Activated CD4-positive, alpha-beta T cell treated with anti-CD3 and anti-CD28 coated beads, Interleukin-2, amount 50 U/mL, for 4 hours (primary cell): ENCODE data around the gene MTPN.

ENCODE experiments used
- DNase-seq, 2 experiments: peaks; one replicate each; pipeline ENCODE4 v3.0.0-alpha.2; 2020

MTPN gene, protein sequence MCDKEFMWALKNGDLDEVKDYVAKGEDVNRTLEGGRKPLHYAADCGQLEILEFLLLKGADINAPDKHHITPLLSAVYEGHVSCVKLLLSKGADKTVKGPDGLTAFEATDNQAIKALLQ

DNA sequence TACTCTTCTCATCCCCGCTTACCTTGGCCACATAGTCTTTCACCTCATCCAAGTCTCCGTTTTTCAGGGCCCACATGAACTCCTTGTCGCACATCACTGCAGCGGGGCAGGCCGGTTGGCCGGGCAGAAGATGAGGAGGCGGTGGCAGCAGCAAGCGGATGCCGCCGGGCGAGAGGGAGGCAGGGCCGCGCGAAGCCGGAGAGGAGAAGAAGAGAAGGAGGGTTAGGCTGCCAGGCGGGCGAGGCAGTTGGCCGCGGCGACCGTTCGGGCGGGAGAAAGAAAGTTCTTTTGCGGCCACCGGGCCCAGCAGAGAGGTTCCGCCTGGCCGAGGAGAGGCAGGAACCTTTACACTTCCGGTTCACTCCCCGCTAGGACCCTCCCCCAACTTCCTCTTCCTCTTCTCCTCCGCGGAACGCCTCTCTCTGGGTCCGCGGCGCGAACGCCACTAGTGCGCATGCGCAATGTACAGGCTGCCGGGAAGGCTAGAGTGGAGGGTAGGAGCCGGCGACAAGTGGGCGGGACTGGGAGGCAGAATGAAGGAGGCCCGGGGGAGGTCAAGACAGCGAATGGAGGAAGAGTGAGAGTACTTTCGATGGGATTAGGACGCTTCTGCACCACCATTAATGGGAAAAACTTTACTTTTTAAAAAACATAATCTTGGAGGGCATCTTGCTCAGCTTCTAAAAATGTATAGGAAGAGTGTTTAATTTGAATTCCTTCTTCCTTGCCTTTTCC, at the start of gene MTPN:
MTPN (minus strand) TSS at position 353 of the 735 bp plus-strand sequence; CDS start at position 94, 259 bp downstream.
- peak; percentile 95 to 96 for DNase-seq

- DNase-seq = no peak
These were observed 49.0 kb upstream of the MTPN start for GRCh38 chr7:136026209-136026608.

- no peak for DNase-seq
These were observed 46.1 kb upstream of the MTPN start for GRCh38 chr7:136023134-136023869.

- DNase-seq = no peak
These were observed 43.4 kb upstream of the MTPN start for GRCh38 chr7:136020556-136020955.

GRCh38 chr7:136018104-136018503, 40.9 kb upstream of the MTPN start:
- DNase-seq = no peak

DNA sequence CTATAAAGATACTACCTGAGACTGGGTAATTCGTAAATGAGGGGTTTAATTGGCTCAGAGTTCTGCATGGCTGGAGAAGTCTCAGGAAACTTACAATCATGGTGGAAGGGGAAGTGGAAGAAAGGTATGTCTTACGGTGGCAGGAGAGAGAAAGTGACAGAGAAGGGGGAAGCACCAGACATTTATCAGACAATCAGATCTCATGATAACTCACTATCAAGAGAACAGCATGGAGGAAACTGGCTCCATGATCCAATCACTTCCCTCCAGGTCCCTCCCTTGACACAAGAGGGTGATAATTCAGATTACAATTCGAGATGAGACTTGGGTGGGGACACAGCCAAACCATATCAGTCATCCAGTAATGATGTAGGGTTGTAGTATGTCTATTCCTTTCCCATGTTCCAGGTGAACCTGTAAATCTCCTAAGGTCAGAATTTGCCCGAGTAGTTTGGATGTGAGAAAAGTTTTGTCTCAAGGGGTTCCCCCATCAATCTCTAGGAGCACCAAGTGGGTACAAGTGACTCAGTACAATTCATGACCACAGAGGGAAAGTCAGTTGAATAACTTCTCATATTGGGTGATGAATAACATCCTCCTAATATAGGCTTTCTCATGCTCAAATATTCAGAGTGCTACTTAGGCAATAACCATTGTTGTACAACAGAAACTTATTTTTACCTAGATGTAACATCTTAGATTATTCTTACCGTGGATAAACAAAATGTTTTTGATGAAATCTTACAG, 39.7 kb upstream of the MTPN start:
- no peak for DNase-seq

- DNase-seq = no peak
These were observed 38.5 kb upstream of the MTPN start for GRCh38 chr7:136015638-136016037.

DNA sequence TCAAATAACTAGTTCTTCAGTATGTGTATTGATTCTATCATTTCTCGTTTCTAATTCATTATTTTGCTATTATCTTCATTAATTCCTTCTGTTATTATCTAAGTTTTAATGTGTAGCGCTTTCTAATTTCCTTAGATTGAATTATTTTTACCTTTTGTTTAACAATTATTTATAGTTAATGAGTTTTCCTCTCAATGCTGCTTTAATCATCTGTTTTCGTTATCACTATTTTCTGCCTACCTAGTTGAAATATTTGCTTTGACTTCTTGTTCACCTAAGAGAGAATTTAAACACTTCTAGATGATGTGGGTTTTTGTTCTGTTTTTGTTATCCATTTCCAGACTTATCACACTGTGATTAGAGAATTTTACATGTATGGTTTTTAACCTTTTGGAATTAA, 37.5 kb upstream of the MTPN start:
- DNase-seq = no peak

GRCh38 chr7:136012238-136012637, 35.1 kb upstream of the MTPN start:
- no peak for DNase-seq

- no peak for DNase-seq
These were observed 32.4 kb upstream of the MTPN start for GRCh38 chr7:136009488-136010079.

DNA sequence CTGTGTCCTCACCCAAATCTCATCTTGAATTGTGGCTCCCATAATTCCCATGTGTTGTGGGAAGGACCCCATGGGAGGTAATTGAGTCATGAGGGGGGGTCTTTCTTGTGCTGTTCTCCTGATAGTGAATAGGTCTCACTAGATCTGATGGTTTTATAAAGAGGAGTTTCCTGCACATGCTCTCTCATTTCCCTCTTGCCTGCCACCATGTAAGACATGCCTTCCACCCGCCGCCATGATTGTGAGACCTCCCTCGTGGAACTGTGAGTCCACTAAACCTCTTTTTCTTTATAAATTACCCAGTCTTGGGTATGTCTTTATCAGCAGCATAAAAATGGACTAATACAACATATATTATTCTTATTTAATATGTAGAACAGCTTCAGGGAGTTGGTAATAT, 29.0 kb upstream of the MTPN start:
- DNase-seq = no peak

- DNase-seq = no peak
These were observed 26.9 kb upstream of the MTPN start for GRCh38 chr7:136004083-136004482.

GRCh38 chr7:136002802-136003201, 25.6 kb upstream of the MTPN start:
- DNase-seq = no peak

GRCh38 chr7:136000288-136000913, 23.2 kb upstream of the MTPN start:
- no peak for DNase-seq

GRCh38 chr7:135998081-135998480, 20.9 kb upstream of the MTPN start:
- DNase-seq = no peak

DNA sequence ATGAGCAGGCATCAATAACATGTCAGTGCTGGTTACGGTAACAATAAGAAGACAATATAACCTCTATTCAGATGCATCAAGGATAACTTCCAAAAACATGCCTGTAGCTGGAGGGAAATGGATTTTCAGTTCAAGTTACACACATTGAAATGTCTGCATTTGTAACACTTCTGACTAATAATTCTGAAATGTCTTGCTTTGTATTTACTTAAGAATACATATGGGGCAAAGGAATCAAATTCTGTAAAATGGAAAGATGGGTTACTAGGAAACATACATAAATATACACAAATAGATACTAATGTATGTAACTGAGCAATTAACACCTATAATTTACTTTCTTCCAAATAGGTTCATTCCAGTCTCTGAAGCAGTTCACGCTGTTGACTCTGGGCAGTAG, 18.6 kb upstream of the MTPN start:
- DNase-seq = no peak

DNA sequence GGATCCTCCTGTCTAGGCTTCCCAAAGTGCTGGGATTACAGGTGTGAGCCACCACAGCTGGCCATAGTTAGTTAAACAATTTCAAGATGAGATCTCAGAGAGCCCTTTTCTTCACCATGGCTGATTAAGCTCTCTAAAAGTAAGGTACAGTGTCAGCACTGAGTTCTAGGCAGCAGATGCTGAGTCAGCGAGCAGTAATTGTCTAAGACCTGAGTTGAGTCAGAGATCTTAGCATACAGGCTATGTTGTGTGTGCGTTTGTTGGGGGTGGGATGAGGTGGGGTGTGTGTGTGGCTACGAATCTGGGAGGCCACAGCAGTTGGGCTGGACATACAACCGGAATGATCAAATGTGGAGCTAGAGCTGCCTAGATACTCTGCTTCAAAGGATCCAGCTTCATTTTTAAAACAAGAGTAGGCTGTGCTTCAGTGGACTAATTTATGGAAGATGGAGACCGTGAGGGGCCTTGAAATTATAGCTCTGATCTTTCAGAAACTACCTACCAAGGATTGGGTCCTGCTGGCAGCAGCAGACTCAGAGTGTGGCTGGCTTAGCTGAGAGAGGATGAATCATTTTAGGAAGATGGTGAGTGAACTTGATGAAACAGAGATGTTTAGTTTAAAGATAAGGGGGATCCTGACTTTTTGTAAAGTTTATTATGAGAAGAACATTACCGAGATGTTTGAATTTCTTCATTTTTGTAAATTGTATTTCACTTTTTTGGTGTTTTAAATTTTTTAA, 17.5 kb upstream of the MTPN start:
- no peak for DNase-seq

GRCh38 chr7:135993950-135994349, 16.8 kb upstream of the MTPN start:
- DNase-seq = no peak

GRCh38 chr7:135991906-135992305, 14.7 kb upstream of the MTPN start:
- DNase-seq = no peak

DNA sequence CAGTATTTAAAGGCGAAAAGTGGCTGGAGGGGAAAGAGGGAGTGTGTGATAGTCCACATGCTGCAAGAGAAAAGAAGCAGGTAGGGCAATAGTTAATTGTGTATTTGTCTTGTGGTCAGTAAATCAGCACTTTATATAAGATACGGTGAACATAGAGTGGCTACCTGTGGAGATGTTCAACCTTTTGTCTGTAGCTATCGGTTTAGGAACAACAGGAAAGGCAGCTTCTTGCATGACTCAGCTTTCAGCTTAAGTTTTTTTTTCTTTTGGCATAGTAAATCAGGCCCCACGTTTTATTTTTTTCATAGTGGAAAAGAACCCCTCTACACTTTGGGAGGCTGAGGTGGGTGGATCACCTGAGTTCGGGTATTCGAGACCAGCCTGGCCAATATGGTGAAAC, 14.2 kb upstream of the MTPN start:
- no peak for DNase-seq

DNA sequence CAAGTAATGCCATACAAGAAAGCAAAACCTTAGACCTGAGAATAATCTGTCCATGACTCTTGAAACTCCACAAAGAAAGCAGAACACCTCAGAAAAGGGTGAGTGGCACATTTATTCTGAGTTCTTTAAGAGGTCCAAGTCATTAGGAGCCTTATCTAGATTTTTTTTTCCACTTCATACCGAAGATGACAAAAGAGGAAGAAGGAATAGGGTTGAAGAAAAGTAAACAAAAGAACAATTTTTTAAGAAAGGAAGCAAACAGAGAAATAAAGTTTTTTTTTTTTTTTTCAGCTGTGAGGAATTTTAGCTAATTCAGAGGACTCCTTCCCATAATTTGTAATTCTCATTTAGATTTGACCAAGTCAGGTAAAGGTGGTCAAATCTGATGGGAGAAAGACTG, 13.1 kb upstream of the MTPN start:
- DNase-seq = no peak
